Muscle of arm (tissue), 12 donors: Measurements from ENCODE around the gene TRERF1. TPM values are rescaled to one million over a fixed set of nuclear protein-coding genes. Genes with fewer than 3 reads are reported as not detected.

Experiments
- DNase-seq: peaks from one replicate; pipeline ENCODE4 v3.0.0-alpha.2; 2013
- polyA plus RNA-seq, 12 donors: library from polyadenylated mRNA; unstranded; fragments of 120-200 nt; gene quantifications; one replicate each; pipeline ENCODE4 v1.2.1, GENCODE V29; 2013; ENCODE audit not compliant: insufficient read length in 12 of 12

TRERF1 gene
- polyA plus RNA-seq, 12 donors = 7.0 to 20.6 (median 9.2) TPM; not detected in 1

DNA sequence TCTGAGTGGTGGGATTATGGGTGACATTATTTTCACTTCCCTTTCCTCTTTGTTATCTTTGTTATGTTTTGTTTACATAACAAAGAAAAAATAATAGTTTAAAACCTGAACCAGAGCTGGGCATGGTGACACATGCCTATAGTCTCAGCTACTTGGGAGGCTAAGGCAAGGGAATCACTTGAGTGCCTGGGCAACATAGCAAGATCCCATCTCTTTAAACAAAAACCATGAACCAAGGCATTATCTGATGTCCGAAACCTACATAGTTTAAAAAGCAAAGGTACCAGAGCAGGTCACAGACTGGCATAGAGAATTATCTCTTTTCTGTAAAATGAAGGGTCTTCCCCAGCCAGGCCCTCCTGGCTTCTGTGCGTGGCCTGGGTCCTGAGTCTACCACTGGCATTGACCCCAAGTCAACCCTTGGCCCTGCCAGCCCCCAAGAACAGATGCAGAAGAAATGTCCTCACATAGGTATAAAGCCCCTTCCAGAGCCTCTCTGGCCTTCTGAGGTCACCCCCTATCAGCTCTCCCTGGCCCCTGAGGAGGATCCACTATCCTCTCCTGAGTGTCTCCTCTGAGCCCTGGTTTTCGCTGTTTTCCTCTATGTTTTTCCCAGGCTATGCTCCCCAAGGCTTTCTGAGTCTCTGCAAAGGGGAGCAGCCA lies 81.3 kb downstream of the TRERF1 start:
- no peak for DNase-seq

- no peak for DNase-seq
Observed at GRCh38 chr6:42369568-42369967, 82.2 kb downstream of the TRERF1 start.

DNA sequence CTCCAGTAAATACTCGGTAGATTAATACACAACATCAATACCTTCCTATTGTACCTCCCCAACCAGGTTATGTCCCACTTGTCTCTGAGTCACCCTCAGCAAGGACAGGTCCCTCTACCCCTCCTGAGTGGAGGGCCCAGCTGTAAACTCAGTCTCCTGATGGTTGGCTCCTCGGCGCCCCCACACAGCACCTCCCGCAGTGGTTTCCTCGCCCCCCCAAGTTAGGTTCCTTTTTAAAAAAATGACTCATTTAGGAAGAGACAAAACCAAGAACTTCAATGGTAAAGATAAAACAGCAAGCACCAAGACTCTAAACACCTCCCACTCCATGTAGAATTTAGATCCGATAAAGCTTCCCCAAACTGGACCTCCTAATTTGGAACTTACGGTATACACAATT lies 83.5 kb downstream of the TRERF1 start:
- DNase-seq = no peak

DNA sequence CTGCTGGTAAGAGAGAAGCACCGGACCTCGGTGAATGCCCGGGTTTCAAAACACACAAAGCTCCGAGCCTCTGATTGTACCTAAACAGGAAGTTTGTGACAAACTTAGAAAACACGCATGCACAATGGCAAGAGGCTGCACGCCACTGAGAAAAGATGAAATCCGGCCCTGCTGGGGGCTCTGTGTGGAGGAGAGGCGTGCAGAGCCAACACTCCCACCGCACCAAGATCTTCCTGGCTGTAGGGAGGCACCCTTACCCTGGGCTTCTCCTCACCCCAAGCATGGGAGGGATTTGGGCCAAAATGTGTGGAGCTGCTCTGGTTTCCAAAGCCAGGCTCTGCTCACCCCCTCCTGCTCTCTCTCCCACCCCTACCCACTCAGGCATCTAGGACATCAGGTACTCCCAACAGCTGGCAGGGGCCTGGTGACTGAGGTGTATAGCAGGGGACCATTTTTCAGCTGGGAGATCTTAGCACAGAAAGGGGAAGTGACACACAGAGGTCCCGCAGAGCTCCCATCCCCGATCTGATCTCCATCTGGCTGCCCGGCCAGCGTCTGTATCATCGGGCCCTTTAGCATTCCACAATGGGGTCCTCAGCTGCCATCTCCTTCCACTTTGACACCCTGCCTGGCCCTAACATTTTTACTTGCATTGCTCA lies 84.2 kb downstream of the TRERF1 start:
- no peak for DNase-seq

- DNase-seq = no peak
Observed at GRCh38 chr6:42366999-42367352, 84.8 kb downstream of the TRERF1 start.

- no peak for DNase-seq
Observed at GRCh38 chr6:42366011-42366705, 85.6 kb downstream of the TRERF1 start.

DNA sequence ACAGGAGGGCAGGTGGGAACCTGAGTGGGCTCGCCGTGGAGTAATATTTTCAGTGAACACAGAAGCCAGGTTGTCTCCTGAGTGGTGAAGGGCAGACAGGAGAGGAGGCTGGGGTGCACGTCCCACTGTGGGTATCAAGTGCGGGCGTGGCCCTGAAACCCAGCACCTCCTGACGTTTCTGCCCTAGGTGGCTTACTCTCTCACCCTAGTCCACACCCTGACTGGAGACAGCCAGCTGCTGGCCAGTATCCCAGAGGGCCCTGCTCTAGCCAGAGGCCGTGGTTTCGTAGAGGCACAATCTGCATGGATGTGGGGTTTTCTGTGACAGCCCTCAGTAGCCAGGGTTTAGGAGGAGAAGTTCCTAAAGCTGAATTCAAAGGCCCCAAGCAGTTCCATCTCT lies 86.7 kb downstream of the TRERF1 start:
- no peak for DNase-seq

DNA sequence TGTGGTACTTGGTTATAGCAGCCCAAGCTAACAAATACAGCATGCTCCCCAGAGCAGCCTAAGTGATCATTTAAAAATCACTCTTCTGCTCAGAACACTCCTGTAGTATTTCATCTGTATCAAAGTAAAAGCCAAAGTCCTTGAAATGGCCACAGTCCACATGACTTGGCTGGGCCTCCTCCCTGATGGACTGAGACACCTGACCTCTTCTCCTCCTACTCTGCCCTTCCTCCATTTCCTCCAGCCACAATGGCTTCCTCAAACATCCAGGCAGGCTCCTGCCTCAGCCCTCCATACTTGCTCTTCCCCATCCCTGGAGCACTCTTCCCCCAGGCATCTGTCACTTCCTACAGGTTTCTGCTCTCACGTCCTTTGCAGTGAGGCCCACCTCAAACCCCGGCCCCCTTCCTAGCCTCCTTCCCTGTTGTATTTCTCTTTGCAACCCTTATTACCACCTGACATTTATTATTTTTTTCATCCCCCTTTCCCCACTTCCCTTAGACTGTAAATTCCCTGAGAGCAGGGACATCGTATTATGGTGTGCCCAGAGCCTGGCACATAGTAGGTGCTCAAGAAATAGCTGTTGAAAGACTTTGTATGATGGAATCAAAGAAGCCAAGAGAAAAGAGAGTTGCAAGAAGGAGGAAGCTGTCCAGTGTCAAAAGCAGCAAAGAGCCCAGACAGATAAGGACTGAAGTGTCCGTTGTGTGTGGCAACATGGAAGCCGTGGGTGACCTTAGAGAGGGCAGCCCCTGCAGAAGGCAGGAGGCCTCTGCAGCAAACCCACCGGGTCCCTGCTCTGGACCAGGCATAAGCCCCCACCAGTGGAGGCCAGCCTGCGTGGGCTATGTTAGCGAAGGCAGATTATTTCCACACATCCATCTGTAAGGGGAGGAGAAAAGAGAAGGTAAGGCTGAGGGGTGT lies 87.5 kb downstream of the TRERF1 start:
- DNase-seq = no peak

GRCh38 chr6:42361036-42361435 lies 90.7 kb downstream of the TRERF1 start:
- DNase-seq = no peak

- DNase-seq = no peak
Observed at GRCh38 chr6:42359021-42359420, 92.7 kb downstream of the TRERF1 start.

DNA sequence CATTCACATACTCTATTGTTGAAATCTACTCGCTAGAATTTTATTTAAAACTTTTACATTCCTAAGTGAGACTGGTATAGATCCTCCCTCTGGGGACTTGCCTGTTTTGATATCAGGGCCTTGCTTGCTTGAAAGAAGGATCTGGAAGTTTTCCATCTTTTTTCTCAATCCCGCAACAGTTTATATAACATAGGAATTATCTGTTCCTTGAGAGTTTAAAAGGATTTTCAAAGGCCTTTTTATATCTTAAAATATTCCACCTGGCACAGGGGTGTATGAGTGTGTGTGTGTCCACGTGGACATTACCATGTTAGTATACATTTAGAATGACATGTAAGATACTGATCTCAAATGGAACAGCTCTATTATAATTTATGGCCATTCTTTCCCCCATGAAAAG lies 96.3 kb downstream of the TRERF1 start:
- DNase-seq = no peak

GRCh38 chr6:42354702-42355101 lies 97.0 kb downstream of the TRERF1 start:
- no peak for DNase-seq

- no peak for DNase-seq
Observed at GRCh38 chr6:42352856-42353564, 98.7 kb downstream of the TRERF1 start.

- DNase-seq = no peak
Observed at GRCh38 chr6:42350911-42351310, 100.8 kb downstream of the TRERF1 start.

- DNase-seq = no peak
Observed at GRCh38 chr6:42349753-42350511, 101.8 kb downstream of the TRERF1 start.

- DNase-seq = no peak
Observed at GRCh38 chr6:42347456-42347855, 104.3 kb downstream of the TRERF1 start.

- no peak for DNase-seq
Observed at GRCh38 chr6:42345696-42346416, 105.9 kb downstream of the TRERF1 start.

DNA sequence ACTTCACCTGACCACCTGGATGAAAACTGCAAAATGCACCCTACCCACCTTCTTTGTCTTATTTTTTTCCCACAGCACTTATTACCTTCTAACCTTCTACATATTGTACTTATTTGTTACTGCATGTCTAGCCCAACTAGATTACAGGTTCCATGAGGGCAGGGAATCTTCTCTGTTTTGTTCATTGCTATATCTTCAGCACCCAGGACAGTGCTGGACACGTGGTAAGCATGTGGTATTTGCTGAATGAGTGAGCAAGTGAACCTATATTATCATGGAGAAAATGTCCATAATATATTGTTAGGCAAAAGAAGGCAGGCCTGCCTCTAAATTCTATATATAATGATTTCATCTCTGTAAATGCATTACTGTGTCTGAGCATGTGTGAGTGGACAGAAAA lies 107.0 kb downstream of the TRERF1 start:
- DNase-seq = no peak

DNA sequence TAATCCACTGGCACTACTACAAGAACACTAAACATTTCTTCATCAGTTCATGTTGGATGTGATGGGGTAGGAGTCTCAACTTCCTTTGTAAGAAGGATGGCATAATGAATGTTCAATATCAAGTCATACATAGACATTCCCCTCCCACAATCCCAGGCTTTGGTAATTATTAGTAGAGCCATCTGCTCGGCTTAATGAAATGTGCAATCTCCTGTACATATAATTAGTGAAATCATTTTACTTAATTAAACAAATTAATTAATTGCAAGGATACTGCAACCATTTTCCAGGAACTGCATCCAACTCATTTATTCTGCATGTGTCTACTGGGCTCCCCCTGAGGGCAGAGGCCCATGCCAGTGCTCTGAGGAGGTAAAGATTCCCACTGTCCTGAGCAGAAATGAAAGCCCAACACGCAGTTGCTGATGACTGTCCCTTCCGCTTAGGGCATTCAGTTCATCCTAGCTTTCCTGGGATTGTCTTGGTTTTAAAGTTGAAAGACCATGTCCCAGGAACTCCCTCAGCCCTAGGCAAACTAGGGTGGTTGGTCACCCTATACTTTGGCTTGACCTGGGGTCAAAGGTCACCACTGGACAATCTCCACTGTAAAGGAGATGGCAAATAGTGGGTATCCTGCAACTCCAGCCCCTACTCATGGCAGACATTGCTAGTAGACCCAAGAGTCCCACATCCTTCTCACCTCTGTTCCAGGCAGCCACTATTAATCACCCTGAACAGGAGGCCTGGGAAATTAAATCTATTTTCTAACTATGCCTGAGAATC lies 109.8 kb downstream of the TRERF1 start:
- DNase-seq = no peak
